ENCODE measurements around the gene MCF2L.
"Not testable (repeated sequence)": the region's sequence is repeated elsewhere in the genome, so short reads cannot be mapped to it uniquely, and the experiment has no call there.

MCF2L gene

DNA sequence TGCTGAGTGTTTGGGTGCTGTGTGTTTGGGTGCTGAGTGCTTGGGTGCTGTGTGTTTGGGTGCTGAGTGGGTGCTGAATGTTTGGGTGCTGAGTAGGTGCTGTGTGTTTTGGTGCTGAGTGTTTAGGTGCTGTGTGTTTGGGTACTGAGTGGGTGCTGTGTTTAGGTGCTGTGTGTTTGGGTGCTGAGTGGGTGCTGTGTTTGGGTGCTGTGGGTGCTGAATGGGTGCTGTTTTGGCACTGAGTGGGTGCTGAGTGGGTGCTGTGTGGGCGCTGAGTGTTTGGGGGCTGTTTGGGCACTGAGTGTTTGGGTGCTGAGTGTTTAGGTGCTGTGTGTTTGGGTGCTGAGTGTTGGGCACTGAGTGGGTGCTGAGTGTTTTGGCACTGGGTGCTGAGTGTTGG is 88.1 kb downstream of the MCF2L start:
- DNase-seq: no peak

- DNase-seq: not testable (repeated sequence)
These were observed 88.5 kb downstream of the MCF2L start for GRCh38 chr13:113057559-113057958.

- DNase-seq: no peak
These were observed 89.3 kb downstream of the MCF2L start for GRCh38 chr13:113058129-113058987.

DNA sequence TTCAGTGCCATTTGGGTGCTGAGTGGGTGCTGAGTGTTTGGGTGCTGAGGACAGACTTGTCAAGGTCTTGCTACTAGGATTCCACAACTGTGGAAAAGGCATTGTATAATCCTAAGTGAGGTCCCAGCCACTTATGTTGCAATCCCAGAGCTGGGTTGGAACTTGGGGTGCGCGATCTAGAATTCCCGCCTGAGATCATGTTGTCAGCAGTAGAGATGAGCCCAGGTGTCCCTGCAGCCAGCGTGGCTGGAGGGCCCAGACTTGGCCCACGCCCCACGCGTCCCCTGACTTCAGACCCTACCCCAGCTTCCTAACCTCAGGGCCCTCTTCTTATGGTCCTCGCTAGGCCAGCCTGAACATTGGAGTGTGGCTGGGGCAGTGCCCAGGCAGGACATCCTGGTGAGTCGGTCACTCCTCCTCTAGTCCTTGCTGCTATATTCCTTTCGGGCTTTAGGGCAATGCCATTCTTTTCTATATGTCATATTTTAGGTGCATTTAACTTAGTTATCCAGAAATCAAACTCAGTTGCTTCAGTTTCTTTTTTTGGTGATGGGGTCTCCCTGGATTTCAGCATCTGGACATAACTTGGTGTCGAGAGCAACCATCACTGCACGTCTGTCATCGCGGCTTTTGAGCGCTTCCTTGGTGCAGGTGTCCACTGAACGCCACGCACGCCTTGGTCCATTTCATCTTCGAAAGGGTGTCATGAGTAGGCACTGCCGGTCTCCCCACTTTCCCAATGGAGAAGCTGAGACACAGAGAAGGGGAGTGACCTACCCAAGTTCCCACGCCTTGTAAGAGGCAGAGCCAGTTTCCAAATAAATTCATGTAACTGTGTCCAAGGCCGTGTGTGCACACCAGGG is 90.2 kb downstream of the MCF2L start:
- DNase-seq: no peak

DNA sequence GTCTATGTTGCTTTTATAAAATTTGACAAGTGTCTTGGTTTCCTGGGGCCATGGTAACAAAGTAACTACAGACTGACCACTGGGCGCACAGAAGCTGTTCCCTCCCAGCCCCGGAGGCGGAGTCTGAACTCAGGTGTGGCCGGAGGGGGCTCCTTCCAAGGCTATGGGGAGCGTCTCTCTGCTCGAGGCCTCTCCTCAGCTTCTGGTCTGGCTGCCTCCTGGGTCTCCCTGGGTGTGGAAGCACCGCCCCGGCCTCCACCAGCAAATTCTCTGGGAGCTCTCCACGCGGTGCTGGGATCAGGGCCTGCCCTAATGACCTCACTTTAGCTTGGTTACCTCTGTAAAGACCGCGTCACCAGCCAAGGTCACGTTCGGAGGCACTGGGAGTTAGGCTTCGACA is 90.9 kb downstream of the MCF2L start:
- no peak for DNase-seq

- no peak for DNase-seq
These were observed 91.7 kb downstream of the MCF2L start for GRCh38 chr13:113060557-113061270.

DNA sequence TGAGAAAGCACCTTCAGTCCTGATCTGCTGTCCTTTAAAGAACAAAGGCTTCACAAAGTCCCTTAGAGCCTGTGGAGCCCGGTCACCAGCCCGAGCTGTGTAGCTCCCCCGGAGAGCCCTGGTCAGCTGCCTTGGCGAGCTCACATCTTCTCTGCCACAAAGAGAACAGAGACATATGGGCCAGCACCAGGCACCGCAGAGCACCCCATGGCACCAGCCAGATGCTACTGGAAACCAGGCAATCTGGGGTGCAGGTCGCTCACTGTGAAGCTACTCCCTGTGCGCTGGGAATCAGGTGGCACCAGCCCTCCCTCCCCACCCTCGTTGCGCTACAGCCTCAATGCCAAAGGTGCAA is 92.2 kb downstream of the MCF2L start:
- DNase-seq: no peak

GRCh38 chr13:113061796-113062425 is 92.9 kb downstream of the MCF2L start:
- no peak for DNase-seq

- DNase-seq: no peak
These were observed 93.7 kb downstream of the MCF2L start for GRCh38 chr13:113062691-113063090.

GRCh38 chr13:113063091-113063491 is 94.1 kb downstream of the MCF2L start:
- no peak for DNase-seq

DNA sequence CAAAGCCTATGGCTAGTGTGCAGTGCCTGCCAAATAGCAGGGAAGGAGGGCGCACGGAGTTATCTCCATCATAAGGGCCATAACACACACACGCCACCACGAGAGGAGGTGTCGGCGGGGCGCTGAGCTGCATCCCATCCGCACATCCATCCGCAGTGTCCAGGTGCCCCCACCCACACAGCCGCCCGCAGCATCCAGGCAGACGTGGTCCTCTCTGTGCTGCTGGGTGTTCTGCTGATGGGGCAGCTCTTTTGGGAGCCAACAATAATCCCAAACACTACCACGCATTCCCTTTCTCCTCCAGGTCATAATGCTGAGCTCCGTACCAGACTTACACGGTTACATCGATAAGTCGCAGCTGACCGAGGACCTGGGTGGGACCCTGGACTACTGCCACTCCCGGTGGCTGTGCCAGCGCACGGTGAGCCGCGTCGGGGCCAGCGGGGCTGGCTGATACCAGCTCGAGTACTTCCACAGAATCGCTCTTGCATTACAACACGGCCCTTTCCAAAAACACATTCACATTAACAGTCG is 95.1 kb downstream of the MCF2L start:
- DNase-seq: no peak

DNA sequence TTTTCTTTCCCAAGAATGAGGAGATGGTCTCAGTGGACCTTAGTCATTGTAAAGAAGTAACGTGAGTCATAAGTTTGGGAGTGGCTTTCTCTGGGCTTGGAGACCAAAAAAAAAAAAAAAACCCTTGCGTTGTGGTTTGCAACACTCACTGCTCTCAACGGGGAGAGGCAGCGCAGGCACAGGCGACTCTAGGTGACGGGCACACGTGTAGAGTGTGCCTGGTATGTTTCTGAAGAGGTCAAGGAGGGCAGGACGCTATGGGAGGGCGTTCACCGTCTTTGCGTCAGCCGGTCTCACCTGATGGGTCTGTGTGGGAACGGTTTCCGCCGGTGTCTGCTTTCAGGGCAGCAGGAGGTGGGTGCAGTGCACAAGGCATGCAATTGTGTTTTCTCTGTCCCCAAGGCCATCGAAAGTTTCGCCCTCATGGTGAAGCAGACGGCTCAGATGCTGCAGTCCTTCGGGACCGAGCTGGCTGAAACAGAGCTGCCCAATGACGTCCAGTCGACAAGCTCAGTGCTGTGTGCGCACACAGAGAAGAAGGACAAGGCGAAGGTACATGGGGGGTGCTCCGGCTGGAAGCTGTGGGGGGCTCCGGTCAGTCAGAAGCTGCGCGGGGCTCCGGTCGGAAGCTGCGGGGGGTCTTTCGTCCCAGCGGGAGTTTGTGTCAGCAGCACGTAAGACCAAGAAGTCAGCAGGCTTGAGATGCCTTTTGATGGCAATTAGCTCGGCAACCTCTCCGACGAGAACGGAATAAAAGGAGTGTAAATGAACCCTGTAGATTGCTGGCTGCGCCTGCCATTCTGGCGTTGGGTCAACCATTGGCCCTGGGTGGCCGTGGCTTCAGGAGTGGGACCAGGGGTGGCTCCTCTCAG is 95.8 kb downstream of the MCF2L start:
- DNase-seq: peak; percentile 81

- no peak for DNase-seq
These were observed 96.6 kb downstream of the MCF2L start for GRCh38 chr13:113065406-113066141.

DNA sequence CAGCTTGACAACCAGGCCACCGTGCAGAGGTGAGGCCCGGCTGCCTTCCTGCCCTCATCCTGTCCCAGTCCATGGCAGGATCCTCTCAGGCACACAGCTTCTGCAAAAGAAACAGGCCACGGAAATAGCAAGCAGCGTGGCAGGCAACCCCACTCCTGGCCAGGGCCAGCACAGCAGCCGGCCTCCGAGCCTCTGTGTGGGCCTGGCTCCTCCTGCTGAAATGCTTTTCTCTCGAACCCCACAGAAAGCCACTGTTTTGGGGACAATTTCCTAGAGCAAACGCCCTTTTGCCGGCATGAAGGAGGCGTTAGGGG is 97.1 kb downstream of the MCF2L start:
- no peak for DNase-seq

GRCh38 chr13:113066746-113067145 is 97.7 kb downstream of the MCF2L start:
- DNase-seq: no peak

GRCh38 chr13:113069861-113070805 is 101.1 kb downstream of the MCF2L start:
- no peak for DNase-seq

GRCh38 chr13:113070855-113071254 is 101.8 kb downstream of the MCF2L start:
- DNase-seq: no peak

- no peak for DNase-seq
These were observed 103.4 kb downstream of the MCF2L start for GRCh38 chr13:113072376-113072775.

GRCh38 chr13:113073942-113074341 is 104.9 kb downstream of the MCF2L start:
- no peak for DNase-seq

DNA sequence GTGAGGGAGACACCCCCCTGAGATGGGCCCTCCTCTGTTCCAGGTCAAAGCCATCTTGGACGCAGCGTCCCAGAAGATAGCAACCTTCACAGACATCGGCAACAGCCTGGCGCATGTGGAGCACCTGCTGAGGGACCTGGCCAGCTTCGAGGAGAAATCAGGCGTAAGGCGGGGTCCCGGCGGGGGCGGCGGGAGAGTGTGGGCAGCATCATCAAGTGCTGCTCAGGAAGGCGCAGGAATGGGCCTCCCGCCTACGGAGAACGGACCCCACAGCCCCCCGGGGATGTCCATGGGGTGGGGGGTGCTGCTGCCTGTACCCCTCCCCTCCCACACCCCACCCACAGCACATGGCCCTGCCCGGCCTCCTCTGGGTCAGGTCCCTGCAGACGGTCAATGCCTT is 105.4 kb downstream of the MCF2L start:
- DNase-seq: no peak
